DMS 273 (cell line): ENCODE measurements around the gene DDHD1.

ENCODE experiments used
- DNase-seq: peaks from one replicate; lab custom pipeline; 2025; ENCODE audit not compliant: unreplicated experiment; lab: John Stamatoyannopoulos, UW

DDHD1 gene

DNA sequence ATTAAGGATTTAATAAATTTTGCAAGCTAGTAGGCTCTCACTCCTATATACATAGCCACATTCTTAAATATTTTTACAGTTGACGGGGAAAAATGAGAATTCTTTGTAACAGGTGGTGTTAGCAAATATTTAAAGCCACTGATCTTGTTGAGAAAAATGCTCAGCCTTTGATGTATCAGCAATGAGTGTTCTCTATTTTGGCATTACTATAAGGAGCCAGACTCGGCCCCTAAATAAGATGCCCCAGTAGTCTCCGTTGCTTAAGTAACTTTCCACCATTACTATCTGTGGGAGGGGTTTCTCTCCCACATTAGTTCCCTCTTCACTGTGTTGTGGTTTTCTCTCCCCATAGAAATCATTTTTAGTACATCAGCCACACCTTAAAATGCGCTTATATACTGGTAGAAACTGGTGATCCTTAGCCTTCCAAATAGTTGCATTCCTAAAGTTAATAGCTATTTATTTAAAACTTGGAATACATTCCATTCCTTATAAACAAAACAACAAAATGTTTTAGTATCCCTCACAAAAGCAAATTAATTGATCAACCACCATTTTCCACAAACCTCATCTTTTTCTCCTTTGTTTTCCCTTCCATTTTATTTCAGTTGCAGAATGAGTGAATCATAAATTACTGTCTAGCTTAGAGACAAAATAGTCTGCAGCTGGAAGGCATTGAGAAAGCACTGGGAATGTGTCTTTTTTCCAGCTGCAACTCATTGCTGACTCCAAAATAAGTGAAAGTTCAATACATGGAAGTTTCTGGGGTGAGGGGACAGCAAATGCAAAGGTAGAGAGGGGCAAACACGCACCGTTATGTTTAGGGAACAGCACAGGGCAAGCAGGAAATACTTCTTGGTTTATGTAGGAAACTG lies 117.5 kb downstream of the DDHD1 start:
- DNase-seq, result no peak

DNA sequence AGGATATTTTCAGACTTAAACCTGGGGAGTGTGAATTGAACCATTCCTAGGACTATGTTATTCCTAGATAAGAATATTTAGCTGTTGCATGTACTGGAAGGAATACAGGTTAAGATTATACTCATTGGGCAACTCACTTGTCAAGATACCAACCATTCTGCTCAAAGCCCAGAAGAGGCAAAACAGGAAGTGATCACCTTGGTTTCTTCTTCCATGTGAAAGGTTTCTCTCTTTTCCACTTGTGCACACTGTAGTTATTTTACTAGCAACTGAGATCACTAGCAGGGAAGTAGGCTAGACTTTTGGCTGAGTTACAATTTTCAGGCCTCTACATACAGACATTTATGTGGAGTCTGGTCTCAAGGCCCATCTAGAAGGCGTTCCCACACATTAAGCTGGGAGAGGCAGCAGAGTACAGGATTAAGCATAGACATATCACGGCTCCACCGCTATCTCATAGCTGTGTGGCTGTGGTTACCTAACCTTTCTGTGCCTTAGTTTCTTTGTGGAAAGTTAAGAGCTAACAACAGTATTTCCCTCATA lies 118.4 kb downstream of the DDHD1 start:
- no peak for DNase-seq

DNA sequence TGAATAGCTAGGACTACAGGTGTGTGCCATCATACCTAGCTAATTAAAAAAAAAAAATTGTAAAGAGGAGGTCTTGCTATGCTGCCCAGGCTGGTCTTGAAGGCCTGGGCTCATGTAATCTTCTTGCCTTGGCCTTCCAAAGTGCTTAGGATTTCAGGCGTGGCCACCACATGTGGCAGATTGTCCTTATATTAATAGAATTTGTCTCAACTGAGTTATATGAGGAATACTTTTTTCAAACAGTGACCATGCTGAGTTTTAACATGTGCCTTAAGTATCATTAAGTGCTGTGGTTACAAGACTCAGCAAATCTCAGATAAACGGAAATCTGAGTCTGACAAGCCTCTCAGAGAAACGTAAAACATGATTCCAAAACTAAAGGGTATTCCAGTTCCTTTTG lies 119.1 kb downstream of the DDHD1 start:
- no peak for DNase-seq

DNA sequence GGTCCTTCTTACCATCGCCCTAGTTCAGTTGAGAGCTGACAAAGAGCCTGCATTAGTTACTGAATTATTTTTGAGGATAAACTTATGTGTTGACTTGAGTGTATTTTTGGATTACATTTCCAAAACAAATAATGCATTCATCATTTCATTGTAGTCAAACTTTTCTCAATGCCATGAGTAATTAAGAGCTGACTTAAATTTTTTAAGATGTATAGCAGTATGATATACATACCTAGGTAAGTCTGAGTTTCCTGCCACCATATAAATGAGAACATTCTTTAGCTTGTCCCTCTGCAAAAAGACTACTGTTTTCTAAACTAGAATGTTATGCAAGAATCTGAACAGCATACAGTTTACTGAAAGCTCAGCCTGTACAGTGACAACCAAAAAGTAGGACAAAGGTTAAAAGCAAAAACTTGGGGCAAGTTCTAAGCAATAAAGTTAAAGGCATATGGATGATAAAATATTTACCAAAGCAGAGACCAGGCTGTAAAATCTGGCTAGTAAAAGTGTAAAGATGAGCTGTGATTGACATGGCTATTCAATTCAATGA lies 120.2 kb downstream of the DDHD1 start:
- DNase-seq, result no peak

DNA sequence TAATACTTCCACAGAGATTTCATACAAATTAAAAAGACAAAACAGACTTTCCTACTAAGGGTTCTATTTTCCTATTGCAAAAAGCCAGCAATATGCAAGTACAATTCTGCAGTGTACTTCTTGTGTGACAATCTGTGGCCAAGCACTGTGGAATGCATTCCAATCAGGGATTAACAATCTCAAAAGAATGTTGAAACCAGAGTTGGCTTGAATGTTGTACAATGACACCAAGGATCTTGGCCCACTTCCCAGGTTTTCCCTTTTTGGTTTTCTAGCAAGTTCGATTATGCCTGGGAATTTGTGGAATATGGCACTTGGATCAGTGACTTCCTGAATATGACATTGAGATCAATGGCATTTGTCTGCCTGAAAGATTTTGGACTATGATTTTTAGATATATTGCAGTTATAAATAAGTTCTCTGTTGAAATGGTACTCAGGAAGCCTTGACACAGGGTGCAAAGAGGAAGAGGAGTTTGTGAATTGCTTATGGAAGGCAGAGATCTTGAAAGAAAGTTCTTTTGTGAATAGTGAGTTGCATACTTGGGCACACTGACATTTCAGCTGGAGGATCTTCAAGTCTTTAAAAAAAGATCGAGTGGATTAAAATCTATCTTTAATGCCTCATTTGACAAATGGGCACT lies 120.8 kb downstream of the DDHD1 start:
- DNase-seq, result no peak

DNA sequence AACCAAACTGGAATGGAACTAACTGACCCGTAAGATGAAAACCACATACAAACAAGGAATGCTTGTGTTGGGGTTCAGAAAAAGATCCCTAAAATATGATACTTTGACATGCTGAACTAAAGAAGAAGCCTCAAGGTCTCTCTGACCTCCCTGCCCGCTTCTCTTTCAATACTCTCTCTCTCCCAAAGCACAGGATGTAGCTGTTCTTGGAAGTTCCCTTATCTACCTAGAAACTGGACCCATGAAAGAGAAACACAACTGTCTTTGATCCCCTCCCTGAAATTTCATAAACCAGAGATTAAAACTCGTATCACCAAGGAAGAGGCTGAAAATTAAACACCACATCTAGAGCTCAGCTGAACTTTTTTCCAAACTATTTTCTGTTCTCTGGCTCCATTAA lies 125.6 kb downstream of the DDHD1 start:
- no peak for DNase-seq

DNA sequence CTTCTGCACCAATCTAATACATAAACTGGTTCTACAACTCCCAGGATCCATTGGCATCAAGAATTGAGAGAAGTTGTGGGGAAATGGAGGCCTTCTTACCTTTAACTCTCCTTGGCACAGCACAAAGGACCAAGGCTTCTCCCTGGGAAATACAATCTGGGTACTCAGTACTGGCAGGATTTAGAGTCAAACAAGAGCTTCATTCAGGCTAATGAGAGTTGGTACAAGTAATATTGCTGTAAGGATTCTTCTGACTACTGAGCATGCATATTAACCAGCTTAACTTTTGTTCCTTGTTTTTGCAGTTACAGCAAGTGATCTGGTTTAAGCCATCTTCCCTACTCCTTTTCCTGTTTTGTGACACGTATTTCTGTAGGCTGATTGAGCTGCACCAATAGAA lies 126.1 kb downstream of the DDHD1 start:
- DNase-seq, result no peak

DNA sequence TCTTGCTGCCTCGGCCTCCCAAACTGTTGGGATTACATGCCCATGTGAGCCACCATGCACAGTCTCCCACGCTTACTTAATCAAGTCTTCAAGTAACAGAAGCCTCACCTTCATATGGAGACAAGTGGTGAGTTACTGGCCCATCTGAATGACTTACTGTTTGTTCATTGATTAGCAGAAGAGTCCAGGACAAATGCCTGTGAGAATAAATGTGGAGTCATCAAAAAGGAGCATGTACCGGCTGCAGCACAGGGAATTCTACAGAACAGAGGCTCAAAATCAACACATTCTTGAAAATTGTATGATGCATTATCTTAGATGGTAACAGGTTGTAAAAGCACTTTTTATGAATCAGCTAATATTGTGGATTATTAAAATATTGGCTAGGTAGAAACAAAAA lies 129.8 kb downstream of the DDHD1 start:
- no peak for DNase-seq

DNA sequence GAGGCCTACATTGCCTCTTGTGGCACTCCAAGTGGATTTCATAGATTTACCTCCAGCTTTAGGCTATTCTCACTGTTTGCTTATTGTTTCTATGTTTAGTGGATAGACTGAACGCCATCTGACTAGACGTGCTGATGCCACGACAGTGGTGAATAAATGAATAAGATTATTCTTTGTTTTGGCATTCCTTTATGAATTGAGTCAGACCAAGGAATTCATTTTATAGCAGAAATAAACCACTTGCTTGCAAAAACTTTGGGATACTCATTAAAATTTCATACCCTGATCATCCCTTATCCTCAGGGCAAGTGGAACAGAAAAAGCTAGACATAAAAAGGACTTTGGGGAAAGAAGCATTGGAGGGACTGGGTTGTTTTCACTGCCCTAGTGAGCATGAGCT lies 130.5 kb downstream of the DDHD1 start:
- DNase-seq, result no peak

DNA sequence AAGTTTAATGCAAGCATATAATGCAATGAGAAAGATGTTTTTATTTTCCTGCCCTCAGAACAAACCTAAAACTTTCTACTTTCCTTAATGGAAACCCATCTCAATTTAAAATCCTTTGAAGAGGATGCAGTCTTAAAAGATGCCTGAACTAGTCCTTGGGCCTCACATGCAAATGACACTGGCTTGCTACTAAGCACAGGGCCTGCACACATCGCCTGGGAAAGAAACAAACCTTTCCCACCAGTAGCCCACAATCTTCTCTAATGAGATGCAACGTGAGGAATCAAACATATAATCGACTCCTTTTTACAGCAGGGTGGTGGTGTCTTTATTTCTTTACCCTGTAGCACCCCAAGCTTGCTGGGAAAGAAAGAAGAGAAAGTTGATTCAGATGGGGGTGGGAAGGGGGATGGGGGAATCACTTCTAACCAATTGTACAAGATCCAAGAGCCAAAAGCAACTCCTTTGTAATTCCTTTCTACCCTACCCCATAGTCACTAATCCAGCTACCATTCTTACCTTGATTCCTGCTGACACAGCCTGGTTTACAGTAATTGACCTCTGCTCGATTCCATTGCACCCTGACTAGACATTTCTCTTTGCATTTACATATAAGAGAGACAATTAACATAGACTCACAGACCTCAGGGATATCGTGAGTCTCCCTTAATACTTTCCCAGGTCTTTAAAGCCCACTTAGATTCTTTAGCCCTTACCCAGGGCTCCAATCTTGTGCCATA lies 132.8 kb downstream of the DDHD1 start:
- no peak for DNase-seq

DNA sequence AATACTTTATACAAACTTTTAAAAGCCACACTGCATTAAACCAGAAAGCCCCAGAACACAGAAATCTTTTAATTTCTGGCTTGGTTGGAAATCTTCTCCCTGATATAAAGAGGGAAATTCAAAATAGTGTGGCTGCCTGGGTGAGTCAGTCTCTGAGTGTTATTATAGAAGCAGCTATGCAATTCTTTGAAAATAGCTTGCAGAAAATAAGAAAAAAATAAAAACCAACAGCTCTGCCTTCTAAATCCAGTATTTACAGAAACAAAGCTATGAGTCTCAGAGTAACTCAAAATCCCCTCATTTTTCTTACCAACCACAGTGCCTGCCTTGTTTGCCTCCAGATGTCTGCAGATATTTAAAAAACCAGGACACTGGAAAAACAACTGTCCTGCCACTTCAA lies 133.7 kb downstream of the DDHD1 start:
- no peak for DNase-seq

DNA sequence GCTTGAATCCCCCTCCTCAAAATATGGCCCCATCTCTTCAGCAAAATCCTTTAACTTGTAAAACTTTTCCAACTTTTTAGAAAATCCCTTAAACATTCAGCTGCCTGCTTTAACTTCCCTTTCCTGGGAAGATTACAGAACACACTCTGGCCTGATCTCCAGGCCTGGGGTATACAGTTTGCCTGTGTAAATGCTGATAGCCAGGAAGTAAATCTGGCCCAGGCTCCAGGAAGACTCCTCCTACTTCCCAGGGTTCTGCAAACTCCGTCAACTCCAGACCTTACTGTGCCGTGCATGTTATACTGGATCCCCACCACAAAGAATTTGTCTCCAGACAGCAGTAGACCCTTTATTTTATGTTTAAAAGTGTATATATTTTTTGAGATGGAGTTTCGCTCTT lies 135.3 kb downstream of the DDHD1 start:
- no peak for DNase-seq

DNA sequence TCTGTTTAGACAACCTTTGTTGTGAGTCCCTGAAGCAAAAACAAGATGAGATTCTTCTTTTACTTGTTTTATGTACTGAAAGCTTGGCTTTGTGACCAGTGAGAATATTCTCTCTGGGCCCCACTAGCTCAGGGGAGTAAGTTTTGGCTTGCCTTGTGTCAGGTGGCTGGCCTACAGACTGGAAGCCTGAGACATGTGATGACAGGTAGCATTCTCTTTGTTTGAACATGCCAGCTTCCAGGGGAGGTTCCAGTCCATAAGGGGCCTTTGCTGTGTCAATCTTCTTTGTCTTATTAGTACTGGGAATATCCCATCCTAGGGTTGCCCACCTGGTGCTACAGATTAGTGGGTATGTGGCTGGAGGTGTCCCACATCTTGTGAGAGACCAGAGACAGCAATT lies 136.2 kb downstream of the DDHD1 start:
- DNase-seq, result no peak

DNA sequence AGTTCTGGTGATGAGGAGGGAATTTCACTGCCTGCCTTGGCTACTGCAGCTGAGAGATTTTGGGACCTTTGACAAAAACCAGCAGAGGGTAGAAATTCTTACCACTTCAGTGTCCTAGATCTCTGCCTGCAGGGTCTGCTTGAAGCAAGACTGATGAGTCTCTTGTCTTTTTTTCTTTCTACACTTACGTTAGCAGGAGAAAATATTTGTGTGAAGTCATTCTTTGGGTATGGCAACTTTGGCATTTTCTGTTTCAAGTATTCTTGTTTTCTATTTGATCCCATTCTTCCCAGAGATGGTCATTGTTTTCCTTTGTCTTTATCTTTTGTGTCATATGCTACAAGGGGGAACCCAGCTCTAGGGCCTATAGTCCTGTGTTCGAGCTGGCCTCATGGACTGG lies 136.6 kb downstream of the DDHD1 start:
- DNase-seq, result no peak

DNA sequence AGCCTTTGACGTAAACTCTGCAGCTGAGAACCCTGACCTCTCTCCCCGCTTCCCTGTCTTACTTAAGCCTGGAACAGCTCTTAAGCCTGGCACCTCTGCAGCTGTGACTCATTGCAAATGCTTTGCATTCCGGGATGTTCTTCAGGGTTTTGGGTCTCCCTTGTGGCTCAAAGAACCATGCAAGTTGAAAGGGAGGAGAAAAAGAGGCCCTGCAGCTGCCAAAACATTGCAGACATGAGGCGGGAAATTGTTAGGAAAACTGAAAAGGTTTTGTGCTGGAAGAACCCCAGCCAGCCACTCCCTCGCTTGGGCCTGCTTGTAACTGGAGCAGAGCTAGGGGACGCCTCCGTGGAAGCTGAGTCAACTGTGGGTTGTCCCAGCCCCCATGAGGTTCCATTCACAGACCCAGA lies 142.1 kb downstream of the DDHD1 start:
- no peak for DNase-seq

DNA sequence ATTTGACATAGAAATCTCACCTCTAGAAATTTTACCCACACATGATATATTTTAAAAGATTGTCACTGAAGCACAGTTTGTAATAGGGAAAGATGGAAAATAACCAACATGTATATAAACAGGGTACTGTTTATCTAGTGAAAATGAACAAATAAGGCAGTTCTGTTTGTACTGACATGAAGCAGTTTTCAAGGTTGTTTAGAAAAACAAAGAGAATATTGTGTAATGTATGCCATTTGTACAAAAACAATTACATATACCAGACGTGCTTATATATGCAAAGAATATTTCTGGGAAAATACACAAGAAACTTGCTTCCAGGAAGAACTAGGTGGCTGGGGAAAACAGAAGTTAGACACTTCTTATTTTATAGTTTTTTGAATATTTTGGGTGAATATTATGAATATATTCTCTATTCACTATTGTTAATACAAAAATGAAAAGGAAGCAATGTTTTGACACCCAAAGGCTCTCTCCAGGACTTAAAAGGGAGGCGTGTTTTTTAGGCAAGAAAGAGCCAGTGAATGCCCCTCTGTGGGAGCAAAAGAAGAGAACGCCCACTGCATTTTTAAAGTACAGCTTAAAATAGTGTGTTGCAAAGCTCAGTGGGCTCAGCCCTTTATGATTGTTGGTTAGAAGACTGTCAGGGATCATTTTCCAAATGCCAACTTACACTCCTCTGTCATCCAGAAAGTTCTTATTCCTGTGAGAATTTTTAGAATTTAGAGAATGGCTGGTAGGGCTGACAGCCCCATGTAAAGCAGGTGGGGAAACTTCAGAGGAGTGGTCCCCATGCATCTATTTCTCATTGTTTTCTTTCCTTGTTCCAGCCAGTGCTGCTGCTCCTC lies 142.7 kb downstream of the DDHD1 start:
- no peak for DNase-seq

DNA sequence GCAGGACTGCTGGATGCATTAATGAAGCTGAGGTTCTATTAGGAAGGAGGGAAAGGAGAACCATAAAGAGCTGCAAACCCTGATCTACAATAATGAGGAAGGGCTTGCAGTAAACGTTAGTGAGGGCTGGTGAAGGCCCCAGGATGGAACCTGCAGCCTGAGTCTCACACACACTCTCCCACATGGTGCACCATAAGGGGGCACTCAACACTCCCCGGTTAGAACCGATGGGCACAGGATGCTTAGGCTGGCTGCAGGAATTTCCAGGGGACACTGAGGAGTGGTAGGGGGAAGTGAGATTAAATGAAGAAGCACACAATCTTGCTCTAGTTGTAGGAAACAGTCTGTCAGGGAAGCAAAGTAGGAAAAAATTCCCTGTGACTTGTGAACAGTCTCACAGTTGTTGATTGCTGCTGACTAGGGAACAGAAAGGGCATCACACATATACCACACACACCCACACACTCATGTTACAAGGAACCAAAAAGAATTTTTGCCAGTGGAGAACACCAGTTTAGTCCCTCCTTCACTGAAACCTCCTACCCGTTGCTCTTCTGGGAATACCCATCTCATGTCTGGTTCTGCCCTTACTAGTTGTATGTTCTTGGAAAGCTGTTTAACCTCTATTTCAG lies 146.1 kb downstream of the DDHD1 start:
- DNase-seq, result no peak

DNA sequence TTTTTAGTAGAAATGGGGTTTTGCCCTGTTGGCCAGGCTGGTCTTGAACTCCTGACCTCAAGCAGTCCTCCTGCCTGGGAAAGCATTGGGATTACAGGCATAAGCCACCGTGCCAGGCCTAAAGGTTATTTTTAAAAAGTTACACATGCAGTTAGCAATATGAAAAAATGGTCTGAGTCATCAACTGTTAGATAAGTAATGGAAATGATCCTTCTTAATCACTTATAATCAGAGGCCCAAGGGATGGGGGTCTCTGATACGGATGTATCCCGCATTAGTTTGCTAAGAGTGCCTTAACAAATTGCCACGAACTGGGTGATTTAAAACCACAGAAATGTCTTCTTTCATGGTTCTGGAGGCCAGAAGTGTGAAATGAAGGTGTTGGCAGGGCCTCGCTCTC lies 148.1 kb downstream of the DDHD1 start:
- no peak for DNase-seq

DNA sequence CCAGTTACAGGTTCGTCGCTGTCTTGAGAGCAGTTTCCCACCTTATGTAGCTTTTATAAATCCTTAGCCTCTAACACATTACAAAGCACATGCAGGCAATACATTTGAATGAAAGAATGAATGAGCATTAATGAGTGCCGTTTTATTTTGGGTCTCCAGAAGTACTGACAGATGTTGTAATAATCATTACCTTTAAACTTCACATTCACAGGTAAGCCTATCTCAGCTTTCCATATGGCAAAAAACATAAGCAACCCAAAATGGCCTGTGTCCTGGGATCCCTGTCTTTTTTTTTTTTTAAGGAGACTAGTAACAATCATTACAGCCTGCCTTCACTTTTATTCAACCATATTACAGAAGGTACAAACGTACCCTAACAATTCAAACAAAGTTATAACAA lies 149.3 kb downstream of the DDHD1 start:
- DNase-seq, result no peak

DNA sequence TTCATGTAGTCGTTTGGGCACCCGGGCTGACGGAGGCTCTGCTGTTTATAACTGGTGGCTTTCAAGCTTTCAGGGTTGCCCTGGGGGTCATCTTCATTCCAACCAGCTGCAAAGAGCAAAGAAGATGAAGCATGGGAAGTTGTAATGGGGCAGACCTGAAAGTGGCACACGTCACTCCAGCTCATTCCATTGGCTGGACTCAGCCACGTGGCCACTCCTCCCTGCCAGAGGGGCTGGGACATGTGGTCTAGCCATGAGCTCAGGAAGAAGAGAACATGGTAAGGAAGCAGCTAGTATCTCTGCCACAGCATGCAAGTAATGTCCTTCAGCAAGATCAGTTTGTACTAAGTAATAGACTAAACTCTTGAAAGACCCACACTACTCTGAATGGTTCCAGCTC lies 150.5 kb downstream of the DDHD1 start:
- no peak for DNase-seq
